GM13976 (cell line): Measurements from ENCODE around the gene JKAMP.

Experiments used
- DNase-seq: peaks from one replicate; pipeline ENCODE4 v3.0.0; 2012; ENCODE audit warnings: low spot score
- CTCF ChIP-seq: IDR thresholded peaks from 2 replicates; pipeline ENCODE4 v1.5.1; 2012; ENCODE audit warnings: borderline replicate concordance, mild to moderate bottlenecking; ENCODE audit not compliant: insufficient read depth; ENCODE audit errors: extremely low read depth, missing control alignments, control extremely low read depth
- in situ Hi-C: fragments of 300-500 bp; cut with MboI; formaldehyde crosslinking; loops from one replicate; pipeline ENCODE4 v1.12.0; 2022; ENCODE audit warnings: low sequenced_read_pairs, mixed read lengths, inconsistent platforms; ENCODE audit not compliant: unreplicated experiment

JKAMP gene

DNA sequence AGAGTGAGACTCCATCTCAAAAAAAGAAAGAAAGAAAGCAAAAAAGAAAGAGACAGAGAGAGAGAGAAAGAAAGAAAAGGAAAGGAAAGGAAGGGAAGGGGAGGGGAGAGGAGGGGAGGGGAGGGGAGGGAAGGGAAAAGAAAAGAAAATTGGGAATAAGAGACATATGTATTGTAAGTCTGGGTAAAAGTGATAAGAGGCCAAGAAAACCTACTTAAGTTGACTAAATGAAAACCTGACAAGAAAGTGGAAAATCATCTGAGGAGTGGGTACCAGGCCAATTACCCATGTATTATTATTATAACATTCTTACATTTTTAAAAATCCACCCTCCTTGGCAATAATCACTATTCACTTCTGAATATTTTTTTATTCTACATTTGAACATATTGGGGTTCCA is 46.0 kb downstream of the JKAMP start:
- TF ChIP-seq CTCF: no peak

GRCh38 chr14:59532419-59532818 is 48.1 kb downstream of the JKAMP start:
- TF ChIP-seq CTCF: no peak
- no peak for DNase-seq
- in situ Hi-C loops: no loop called here

More for the DNA sequence above, 46.0 kb downstream of the JKAMP start:
- in situ Hi-C loops: no loop called here
- DNase-seq: no peak

DNA sequence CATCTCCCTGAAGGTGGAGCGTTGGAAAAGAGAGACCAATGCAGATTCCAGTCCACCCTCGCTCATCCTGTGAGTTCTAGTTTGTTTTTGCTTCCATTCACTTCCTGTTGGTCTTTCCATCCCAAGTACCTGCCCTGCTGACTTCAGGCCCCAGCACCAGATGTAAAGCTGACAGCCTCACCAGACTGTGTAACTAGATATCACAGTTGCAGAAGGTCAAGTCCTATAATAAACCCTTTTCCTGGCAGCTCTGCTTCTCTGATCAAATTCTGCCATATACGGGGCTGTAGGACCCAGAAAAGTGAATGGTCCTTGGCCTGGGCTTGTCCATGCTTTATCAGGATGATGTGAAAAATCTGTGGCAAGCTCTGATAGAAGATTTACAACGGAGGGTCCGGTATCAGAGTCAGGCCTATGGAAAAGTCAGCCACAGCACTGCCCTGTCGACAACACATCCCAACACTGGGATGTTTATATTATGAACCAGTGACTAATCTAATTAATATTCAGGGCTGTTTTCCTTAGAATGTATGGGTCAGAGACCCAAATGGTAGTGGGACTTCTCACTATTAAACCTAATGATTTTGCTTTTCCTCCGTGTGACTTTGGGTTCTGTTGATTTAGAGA is 50.2 kb downstream of the JKAMP start:
- TF ChIP-seq CTCF: no peak
- in situ Hi-C loops: no loop called here
- DNase-seq: no peak

DNA sequence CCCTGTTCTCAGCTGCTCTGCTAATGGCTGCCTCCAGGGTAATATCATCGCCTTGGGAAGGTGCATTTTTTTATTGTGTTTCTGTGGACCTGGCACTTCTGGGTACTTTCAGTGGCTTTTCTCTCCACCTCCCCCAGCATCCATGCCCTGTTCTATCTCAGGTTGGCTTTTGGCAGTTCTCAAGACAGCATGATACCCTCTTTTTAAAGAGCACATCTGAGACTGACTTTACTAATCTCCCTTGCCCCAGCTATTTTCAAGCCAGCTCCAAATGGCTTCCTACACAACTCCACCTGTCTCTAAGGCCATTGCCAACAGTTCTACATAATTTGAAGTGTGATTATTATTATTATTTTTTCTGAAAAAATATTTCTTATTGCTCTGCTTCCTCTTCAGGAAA is 53.2 kb downstream of the JKAMP start:
- TF ChIP-seq CTCF: no peak
- in situ Hi-C loops: no loop called here
- no peak for DNase-seq

- in situ Hi-C loops: no loop called here
- TF ChIP-seq CTCF: no peak
- no peak for DNase-seq
Measured at GRCh38 chr14:59538936-59539335, 54.6 kb downstream of the JKAMP start.

- in situ Hi-C loops: no loop called here
- DNase-seq: no peak
- no peak for TF ChIP-seq CTCF
Measured at GRCh38 chr14:59540852-59541251, 56.5 kb downstream of the JKAMP start.
